ENCODE data around the gene BIRC5.

BIRC5 gene

GRCh38 chr17:78256707-78257591 is 42.9 kb downstream of the BIRC5 start:
- DNase-seq (ENCODE audit: extremely low spot score) = no peak
- POLR2A ChIA-PET = interaction anchor here (1.1 kb wide), 1 partner anchor 299 kb away, joined by 3 read pairs; the partner anchor contains the start of gene TNRC6C
- CTCF ChIA-PET = interaction anchor here (1.0 to 4.5 kb wide), 10 partner anchors 11 to 172 kb away, joined by 3 to 19 read pairs (median 5); partner anchors contain the start of gene TMC8
- no peak for TF ChIP-seq CTCF (IDR thresholded peaks at IDR 0.05; ENCODE audit: control extremely low read depth, extremely low read depth, low read depth, missing control alignments)

GRCh38 chr17:78257810-78258322 is 43.8 kb downstream of the BIRC5 start:
- TF ChIP-seq CTCF (IDR thresholded peaks at IDR 0.05; ENCODE audit: control extremely low read depth, extremely low read depth, low read depth, missing control alignments) = no peak
- peak; percentile 66 for DNase-seq (ENCODE audit: extremely low spot score)
- ChIA-PET POLR2A (no interaction called here), CTCF (interaction anchor here (0.7 to 4.5 kb wide), 6 partner anchors 11 to 173 kb away, joined by 3 to 17 read pairs (median 5); no protein-coding TSS in a partner anchor)

GRCh38 chr17:78258323-78259191 is 44.5 kb downstream of the BIRC5 start:
- CTCF ChIA-PET = interaction anchor here (1.0 to 4.5 kb wide), 7 partner anchors 9 to 174 kb away, joined by 3 to 19 read pairs (median 5); no protein-coding TSS in a partner anchor
- no peak for DNase-seq (ENCODE audit: extremely low spot score)
- POLR2A ChIA-PET = no interaction called here
- TF ChIP-seq CTCF (IDR thresholded peaks at IDR 0.05; ENCODE audit: control extremely low read depth, extremely low read depth, low read depth, missing control alignments) = no peak

- ChIA-PET POLR2A (no interaction called here), CTCF (interaction anchor here (1.1 to 2.9 kb wide), 4 partner anchors 9 to 163 kb away, joined by 3 to 19 read pairs (median 4); no protein-coding TSS in a partner anchor)
- no peak for TF ChIP-seq CTCF (IDR thresholded peaks at IDR 0.05; ENCODE audit: control extremely low read depth, extremely low read depth, low read depth, missing control alignments)
- no peak for DNase-seq (ENCODE audit: extremely low spot score)
Measured at GRCh38 chr17:78259192-78259554, 45.1 kb downstream of the BIRC5 start.

- POLR2A ChIA-PET = no interaction called here
- DNase-seq (ENCODE audit: extremely low spot score) = no peak
- TF ChIP-seq CTCF (IDR thresholded peaks at IDR 0.05; ENCODE audit: control extremely low read depth, extremely low read depth, low read depth, missing control alignments) = no peak
- CTCF ChIA-PET = interaction anchor here (3.8 kb wide), 1 partner anchor 13 kb away, joined by 26 read pairs; no protein-coding TSS in a partner anchor
Measured at GRCh38 chr17:78263063-78263735, 49.1 kb downstream of the BIRC5 start.
